GM04503 (cell line): ENCODE measurements around the gene RHOD.

Experiments used
- DNase-seq: peaks from one replicate; pipeline ENCODE4 v3.0.0-alpha.2; 2012; ENCODE audit warnings: low read depth

RHOD gene, protein sequence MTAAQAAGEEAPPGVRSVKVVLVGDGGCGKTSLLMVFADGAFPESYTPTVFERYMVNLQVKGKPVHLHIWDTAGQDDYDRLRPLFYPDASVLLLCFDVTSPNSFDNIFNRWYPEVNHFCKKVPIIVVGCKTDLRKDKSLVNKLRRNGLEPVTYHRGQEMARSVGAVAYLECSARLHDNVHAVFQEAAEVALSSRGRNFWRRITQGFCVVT

GRCh38 chr11:67056267-67057204 lies at the start of gene RHOD:
RHOD (plus strand) TSS chr11:67056847; CDS start chr11:67056903, 56 bp downstream.
- no peak for DNase-seq

- no peak for DNase-seq
Observed at GRCh38 chr11:67007126-67007525, 49.5 kb upstream of the RHOD start.

GRCh38 chr11:67010296-67010905 lies 46.2 kb upstream of the RHOD start:
- no peak for DNase-seq

- DNase-seq = no peak
Observed at GRCh38 chr11:67013511-67014045, 43.1 kb upstream of the RHOD start.

DNA sequence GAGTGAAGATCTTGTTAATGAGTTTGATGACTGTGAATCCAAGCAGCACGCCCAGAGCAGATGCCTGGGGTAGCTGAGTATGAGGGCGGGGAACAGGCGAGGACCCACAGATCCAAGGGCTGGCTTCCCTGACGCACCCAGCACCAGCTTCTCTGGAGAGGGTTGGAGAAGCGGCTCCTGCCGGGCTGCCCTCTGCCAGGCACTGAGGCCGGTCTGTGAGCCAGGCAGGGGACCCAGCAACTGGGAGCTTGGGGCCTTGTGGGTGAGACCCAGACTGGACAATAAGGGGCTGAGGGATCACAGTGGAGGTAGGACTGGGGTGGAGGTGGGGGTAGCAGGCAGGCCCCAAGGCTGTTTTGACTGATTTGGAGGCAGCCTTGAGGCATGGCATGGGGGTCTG lies 42.3 kb upstream of the RHOD start:
- no peak for DNase-seq

- DNase-seq = no peak
Observed at GRCh38 chr11:67015048-67015447, 41.6 kb upstream of the RHOD start.

DNA sequence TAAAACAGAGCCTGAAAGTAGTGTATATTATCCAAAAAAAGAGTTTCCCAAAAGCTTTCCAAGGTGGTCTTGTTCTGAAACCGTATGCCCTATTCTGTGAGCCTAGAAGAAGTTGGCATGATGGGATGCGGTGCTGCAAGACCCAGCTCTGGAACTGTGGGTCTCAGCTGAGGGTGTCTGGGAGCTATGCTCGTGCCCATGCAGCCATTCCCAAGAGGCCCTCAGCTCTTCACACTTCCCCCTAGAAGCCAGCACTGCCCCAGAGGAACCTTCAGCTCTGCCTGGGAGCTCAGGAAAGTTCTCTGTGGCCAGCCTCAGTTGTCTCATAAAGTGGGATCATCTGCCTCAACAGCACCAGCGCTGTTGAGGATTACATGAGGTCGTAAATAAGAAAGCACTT lies 40.1 kb upstream of the RHOD start:
- no peak for DNase-seq

DNA sequence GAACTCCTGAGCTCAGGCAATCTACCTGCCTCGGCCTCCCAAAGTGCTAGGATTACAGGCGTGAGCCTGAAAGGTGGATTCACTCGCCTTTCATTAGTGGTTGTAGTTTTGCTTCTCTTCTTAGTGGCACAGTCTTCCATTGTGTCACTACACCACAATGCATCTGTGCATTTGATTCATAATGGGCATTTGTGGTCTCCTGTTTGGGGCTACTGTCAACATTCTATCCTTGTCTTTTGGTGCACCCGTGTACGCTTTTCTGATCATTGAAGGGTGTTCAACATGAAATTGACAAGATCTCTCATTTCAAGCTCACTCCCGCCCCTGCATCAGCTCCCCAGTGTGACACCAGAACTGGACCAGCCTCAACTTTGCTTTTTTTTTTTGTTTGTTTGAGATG lies 35.7 kb upstream of the RHOD start:
- no peak for DNase-seq

DNA sequence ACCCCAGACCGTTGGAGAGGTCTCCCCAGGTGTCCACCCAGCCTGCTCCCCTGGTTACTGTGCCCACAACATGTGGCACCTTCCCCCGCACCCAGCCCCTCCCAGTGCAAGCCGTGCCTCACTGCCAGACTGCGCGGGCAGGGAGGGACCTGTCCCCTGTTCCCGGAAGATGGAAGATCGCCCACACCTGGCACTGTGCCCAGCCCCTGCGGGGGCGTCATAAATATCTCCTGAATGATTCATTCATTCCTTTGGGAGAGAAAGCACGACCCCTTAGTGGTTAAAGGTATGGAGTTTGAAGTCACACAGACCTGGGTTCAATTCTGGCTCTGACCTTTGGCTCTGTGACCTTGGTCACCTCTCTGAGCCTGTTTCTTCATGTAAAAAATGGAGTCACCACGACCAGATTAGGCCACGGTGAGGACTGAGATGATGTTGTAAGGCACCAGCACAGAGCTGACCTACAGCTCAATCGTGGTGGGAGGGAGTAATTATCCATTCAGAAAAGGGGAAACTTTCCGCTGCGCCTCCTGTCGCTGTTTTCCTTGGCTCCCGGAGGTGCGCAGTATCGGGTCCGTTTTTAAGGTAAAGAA lies 34.2 kb upstream of the RHOD start:
- no peak for DNase-seq

- no peak for DNase-seq
Observed at GRCh38 chr11:67022961-67023956, 33.4 kb upstream of the RHOD start, which contains the start of gene SYT12. SYT12 (plus strand) TSS chr11:67023134; CDS start chr11:67030145, 7,011 bp downstream.

- DNase-seq = no peak
Observed at GRCh38 chr11:67023957-67024353, 32.7 kb upstream of the RHOD start.

DNA sequence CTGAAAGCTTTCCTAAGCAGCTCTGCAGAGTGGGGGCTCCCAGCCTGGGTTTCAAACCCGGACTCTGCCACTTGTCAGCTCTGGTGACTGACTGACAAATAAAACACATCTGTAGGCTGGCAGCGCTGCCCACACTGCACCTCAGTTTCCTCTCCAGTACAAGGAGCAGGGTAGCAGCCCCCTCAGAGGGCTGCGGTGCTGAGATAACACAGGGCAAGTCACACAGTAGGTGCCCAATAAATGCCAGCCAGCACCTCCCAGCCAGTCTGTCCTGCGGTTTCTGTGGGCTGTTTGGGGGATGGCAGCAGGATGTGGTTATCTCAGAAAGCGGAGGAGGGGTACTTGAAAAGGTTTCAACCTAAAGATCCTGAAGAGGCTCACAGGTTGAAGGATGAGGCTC lies 32.2 kb upstream of the RHOD start:
- no peak for DNase-seq

GRCh38 chr11:67024966-67025365 lies 31.7 kb upstream of the RHOD start:
- DNase-seq = no peak

- DNase-seq = no peak
Observed at GRCh38 chr11:67025750-67026149, 30.9 kb upstream of the RHOD start.

DNA sequence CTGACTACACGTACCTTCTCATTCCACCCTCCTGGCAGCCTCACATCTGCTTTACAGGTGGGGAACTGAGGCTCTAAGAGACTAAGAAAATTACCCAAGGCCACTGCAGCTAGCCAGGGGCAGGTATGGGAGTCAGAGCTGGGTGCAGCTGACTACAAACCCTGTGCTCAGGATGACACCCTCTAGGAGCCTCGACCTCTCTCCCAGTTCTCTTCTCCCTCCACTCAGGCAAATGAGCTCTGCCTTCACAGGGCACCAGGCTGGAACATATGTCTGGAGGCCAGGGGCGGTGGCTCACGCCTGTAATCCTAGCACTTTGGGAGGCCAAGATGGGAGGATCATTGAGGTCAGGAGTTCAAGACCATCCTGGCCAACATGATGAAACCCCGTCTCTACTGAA lies 29.7 kb upstream of the RHOD start:
- DNase-seq = no peak

DNA sequence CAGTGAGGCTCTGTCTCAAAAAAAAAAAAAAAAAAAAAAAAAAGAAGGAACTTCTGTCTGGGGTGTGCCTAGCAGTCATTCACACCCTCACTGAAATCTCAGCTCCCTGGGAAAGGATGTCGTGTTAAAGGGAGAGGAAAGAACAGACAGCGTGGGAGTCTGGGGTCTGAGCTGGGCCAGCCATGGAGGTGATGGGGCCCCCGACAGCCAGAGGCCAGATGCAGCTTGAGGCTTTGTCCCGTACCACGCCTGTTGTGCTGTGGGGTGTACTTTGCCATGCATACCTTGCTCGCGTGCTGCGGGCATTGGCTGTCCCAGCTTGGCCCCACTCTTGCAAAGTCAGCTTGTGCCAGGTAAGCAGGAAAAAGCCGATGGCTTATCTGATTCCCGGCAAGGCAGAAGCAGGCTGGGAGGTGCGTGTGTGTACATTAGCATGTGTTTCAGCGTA lies 29.1 kb upstream of the RHOD start:
- no peak for DNase-seq

- no peak for DNase-seq
Observed at GRCh38 chr11:67027943-67028542, 28.6 kb upstream of the RHOD start.

DNA sequence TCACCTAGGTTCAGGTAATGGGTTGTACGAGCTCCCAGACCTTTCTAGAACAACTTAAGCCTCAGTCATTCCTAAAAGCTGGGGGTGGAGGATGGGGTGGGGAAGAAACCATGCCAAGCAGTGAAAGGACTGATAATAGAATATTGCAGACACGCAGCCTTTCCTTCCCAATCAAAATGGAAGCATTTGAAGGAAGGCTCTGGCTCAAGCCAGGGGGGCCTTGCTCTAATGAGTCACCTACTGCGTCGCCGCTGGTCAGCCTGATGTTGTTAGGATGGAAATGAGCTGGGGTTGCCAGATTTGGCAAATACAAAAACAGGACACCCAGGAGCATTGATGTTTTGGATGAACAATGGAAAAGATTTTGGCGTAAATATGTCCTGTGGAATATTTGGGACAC lies 27.5 kb upstream of the RHOD start:
- DNase-seq = no peak

DNA sequence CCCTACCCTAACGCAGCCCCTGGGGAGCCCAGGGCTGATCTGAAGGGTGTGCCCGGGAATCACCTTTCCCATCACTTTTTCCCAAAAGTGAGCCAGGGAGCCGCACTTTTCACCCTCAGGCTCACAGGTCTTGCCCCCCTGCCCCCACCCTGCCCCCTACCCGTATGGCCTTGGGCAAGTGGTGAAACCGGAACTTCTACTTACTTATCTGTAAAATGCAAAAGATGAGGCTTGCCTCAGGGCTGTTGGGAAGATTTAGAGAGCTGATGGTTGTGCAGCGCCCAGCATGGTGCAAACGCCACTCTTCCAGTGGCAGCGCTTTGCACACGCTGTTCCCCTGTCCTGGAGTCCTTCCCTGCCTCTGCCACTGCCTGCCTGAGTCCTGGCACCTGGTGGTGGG lies 25.7 kb upstream of the RHOD start:
- DNase-seq = no peak

DNA sequence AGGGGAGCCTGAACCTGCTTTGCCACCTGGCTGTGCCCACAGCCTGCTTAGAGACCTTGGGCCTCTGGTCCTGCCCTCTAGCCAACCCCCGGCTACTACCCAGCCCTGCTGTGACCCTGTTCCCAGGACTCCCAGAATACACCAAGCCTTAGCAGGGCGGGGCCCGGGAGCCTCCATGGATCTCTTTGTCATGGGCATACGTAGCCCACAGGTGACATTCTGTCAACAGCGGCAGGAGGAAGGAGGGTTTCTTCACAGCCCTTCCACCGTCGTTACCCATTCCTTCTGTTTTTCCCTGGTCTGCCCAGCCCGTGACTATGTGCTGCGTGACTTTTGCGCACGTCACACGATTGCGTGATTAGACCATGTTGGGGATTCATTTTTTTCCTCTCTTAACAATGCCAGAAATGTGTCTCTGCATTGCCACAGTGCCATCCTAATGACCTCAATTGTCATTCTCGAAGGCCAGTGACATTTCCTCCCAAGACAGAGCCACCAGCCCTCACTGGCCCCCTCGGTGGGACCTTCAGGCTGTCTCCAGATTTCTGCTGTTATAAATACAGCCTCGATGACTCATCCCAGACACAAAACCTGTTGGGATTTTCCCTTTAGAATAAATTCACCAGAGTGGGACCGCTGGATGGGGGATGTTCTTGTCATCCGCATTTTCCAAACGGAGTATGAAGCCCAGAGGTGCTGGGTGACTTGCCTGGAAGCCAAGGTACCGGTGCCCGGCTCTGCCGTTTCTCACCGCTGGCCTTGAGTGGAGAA lies 24.7 kb upstream of the RHOD start:
- DNase-seq = no peak
